Measurements from ENCODE around the gene CERK. TPM values are rescaled to one million over a fixed set of nuclear protein-coding genes. Genes with fewer than 3 reads are reported as not detected.

Gene CERK
- total and polyA plus RNA-seq, 9 of the 15 experiments (the other 6 are each of a cell fraction or from before 2014, with no cell fraction given): 1.1 to 14.9 (median 8.7) TPM

DNA sequence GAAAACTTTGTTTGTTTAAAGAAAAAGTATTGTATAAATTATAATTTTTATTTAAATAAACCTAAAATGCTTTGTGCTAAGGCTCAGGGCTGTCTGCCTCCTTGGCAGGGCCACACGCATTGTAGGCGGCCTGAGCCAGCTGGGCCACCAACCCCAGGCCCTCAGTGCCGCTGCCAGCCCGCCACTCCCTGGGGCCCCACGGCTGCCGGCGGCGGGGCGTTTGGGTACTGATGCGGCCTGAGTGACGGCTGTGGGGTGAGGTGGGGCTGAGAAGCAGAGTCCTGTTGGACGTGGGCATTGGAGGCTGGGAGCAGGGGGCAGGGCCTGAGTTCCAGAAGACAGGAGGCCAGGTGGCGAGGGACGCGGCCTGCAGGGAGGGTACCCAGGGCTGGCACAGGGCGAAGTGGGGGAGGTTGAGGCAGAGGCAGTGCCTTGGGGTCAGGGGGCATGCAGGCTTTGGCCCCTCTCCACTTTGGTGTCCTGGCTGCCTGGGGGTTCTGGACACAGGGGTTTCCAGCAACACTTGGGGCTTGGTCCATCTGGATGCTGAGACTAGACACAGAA is 58.3 kb downstream of the CERK start:
- no peaks in the 10 kb centered on the region for H3K79me2 ChIP-seq (ENCODE audit: control insufficient read depth, insufficient read depth, low read length)
- ChIA-PET POLR2A (no interaction called here), CTCF (ENCODE audit: low intra/inter-chr PET ratio) (no interaction called here)
- no peaks in the 10 kb centered on the region for H3K9me3 ChIP-seq (replicated peaks; ENCODE audit: control insufficient read depth, insufficient read depth, low read depth, low read length)
- DNase-seq (ENCODE audit: extremely low read depth in 1 of 4, low spot score in 3 of 4): no peak
- no peak overlapping the region for H2AFZ ChIP-seq (ENCODE audit: low read depth, low read length)
- H3K4me1 ChIP-seq (replicated peaks in 1 of 2; ENCODE audit: control insufficient read depth in 2 of 2, insufficient read depth in 2 of 2, low read length in 2 of 2): peaks cover 0 to 4% of the 10 kb centered on the region in 2 experiments; a peak in 2 of 5 replicates
- no peaks in the 10 kb centered on the region for H3K9me1 ChIP-seq (ENCODE audit: control insufficient read depth, insufficient read depth, low read length)
- no peak overlapping the region for H3K9ac ChIP-seq (ENCODE audit: insufficient read depth in 1 of 2, low read depth in 2 of 2, low read length in 2 of 2)
- in situ Hi-C loops (cut with MboI): loop anchor here (10.0 kb wide), 1 partner anchor 115 kb away; no protein-coding TSS in a partner anchor
- TF ChIP-seq TCF7 (IDR thresholded peaks at IDR 0.05; ENCODE audit: borderline replicate concordance): no peak
- TF ChIP-seq ETV5 (CRISPR knock-in tag; IDR thresholded peaks at IDR 0.05; ENCODE audit: low read depth): no peak
- peak; percentile 38; the same call in 1 of the 2 replicates for TF ChIP-seq POLR2G (IDR thresholded peaks at IDR 0.05; ENCODE audit: low read depth, low read length)
- TF ChIP-seq NCOA2 (IDR thresholded peaks at IDR 0.05; ENCODE audit: partially characterized antibody in 2 of 2): no peak
- no peak for TF ChIP-seq TAF9B (IDR thresholded peaks at IDR 0.05; ENCODE audit: partially characterized antibody)
- no peak for TF ChIP-seq ELF4 (CRISPR knock-in tag; IDR thresholded peaks at IDR 0.05)
- no peak for TF ChIP-seq TEAD2 (tag; IDR thresholded peaks at IDR 0.05)
- intact Hi-C loops (cut with micrococcal nuclease): loop anchor here (10.0 kb wide), 1 partner anchor 115 kb away; no protein-coding TSS in a partner anchor
- no peak for FAIRE-seq
- H4K20me1 ChIP-seq (replicated peaks; ENCODE audit: control insufficient read depth, insufficient read depth, low read length): no peaks in the 10 kb centered on the region; the same call in 1 of the 2 replicates
- no peaks in the 10 kb centered on the region for H3K27me3 ChIP-seq (ENCODE audit: control insufficient read depth in 2 of 2, insufficient read depth in 2 of 2, low read length in 2 of 2)
- peaks cover 17% of the 10 kb centered on the region; the same call in 1 of the 3 replicates for H3K36me3 ChIP-seq (ENCODE audit: control insufficient read depth, insufficient read depth, low read length)
- no peak overlapping the region for H3K4me2 ChIP-seq (ENCODE audit: insufficient read depth, low read length)
- H3K27ac ChIP-seq (ENCODE audit: extremely low read depth, low read depth, low read length): no peak overlapping the region
- no peak for ATAC-seq
- no TSS peak for BruUV-seq (replicated peaks)
- 92% methylated on average over 12 of the region's 16 CpGs for WGBS (ENCODE audit: insufficient coverage, low coverage, missing lambda C conversion rate)
- no peak overlapping the region for H3K4me3 ChIP-seq
